Activated T-cell treated with anti-CD3 and anti-CD28 coated beads for 1 hour (primary cell): ENCODE results near the gene FBN3.
"Not testable (repeated sequence)": the region's sequence is repeated elsewhere in the genome, so short reads cannot be mapped to it uniquely, and the experiment has no call there.

Experiments used
- DNase-seq: peaks from one replicate; pipeline ENCODE4 v3.0.0-alpha.2; 2020; ENCODE audit warnings: low read depth

FBN3 gene

DNA sequence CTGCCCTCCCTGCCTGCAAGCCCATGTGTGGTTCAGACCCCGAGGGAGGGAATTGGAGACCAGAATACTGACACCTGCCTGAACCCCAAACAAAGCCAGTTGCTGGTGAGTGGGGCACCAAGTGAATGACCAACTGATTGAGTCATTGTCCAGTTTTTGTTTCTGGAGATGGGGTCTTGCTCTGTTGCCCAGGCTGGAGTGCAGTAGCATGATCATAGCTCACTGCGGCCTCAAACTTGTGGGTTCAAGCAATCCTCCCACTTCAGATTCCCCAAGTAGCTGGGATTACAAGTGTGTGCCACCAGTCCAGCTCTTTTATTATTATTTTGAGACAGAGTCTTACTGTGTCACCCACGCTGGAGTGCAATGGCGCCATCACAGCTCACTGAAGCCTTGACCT is 92.9 kb downstream of the FBN3 start:
- no peak for DNase-seq

DNA sequence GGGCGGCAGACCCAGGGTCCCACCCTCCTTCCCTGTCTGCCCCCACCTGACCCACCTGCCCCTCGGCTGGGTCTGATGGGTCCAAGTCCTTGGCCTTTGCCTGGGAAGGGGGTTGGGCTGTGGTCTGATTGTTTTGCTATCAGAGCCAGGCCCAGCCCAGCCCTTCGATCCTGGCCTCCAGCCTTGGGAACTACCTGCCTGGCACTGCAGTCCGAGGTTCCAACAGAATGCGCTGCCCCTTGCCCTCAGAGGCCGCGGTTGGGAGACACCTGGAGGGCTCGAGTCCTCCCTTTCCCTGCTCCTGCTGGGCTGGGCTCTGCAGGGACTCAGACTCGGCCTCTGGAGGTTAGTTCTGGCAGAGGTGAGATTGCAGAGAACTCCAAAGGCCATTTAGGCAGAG is 95.2 kb downstream of the FBN3 start:
- no peak for DNase-seq

DNA sequence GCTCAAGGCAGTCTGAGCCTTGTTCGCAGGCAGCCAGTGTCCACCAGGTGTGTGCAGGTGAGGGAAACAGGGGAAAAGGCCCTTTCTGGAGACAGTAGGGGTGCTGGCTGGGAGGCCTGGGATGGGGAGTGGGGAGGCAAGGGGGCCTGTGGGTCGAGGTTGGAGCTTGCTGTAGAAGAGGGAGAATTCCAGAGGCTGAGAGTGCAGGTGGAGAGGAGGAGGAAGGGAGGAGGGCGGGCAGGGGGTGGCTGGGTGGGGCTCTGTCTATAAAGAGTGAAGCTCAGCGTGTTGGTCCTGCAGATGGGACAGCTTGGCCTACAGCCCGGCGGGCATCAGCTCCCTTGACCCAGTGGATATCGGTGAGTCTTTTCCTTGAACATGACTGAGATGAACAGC is 96.9 kb downstream of the FBN3 start, which contains the start of gene CCL25:
CCL25 (plus strand) TSS at position 297 of the 396 bp plus-strand sequence. CDS start 290 bp downstream, outside the sequence.
- no peak for DNase-seq

DNA sequence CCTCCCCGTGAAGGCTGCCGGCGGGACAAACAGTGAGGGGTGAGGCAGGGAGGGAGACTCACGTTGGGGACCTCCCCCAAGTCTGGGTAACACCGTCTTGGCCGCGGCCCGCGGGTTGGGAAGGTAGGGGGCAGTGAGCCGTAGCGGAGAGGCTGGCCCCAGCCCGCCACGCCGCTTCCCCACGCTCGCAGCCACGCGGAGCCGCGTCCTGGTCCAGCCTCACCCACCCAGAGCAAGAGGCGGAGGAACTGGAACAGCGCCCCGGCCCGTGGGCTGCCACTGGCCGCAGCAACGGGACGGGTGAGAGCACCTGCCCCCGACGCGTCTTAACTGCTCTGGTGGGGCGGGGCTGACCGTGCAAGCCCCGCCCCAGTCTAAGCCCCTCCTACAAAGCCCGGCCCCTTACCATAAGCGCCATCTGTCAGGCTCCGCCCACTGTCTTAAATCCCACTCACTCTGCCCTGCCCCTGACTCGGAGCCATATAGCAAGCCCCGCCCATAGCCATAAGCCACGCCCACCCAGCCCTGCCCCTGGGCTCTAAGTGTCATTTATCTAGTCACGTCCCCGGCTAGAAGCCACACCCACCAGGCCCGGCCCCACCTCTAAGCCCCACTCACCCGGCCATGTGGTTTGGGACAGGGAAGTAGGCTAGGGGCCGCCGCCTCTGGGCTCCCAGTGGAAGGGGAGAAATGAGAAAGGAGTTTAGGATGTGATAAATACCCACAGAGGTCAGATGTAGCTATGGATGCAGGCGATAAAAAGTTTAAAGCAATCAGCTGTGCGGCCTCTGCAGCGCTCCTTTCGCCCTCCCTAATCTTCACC is 98.9 kb downstream of the FBN3 start:
- DNase-seq: peak; percentile 64

DNA sequence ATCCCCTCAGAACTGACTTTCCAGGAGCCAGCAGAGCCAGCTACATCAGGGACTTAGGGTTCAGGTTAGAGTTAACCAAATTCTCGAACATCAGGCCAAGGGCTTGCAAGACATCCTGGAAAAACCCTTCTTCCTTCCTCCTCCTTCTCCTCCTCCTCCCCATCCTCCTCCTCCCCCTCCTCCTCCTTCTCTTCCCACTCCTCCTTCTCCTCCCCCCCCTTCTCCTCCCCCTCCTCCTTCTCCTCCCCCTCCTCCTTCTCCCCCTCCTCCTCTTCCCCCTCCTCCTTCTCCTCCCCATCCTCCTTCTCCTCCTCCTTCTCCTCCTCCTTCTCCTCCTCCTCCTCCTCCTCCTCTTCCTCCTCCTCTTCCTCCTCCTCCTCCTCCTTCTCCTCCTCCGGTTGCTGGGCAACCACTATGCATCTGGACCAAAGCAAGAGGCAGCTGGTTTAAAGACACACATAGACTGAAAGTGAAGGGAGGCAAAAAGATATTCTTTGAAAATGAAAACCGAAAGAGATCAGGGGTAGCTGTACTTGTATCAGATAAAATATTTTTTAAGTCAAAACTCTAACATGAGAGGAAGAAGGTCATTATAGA is 102.7 kb downstream of the FBN3 start:
- DNase-seq: no peak

DNA sequence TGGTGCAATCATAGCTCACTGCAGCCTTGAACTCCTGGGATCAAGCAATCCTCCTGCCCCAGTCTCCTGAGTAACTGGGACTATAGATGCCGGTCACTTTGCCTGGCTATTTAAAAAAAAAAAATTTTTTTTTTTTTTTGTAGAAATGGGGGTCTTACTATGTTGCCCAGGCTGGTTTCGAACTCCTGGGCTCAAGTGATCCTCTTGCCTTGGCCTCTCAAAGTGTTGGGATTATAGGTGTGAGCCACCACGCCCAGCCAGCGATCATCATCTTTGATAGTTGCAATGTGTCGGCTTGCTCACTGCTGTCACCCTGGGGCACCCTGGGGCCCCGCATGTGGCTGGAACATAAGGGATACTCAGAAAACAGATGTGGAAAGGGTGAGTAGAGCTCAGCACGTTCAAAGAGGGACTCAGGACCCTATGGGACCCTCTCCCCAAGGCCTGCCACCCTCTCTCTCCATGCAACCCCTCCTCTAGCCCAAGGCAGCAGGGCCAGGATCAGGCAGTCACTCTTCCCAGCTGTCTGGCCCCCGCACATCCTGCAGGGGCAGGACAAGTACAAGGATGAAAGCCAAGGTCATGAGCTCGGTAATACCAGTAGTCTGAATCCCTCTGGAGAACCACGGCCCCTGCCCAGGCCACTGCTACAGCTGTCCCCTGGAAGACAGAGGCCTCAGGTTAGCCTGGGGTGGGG is 103.4 kb downstream of the FBN3 start:
- DNase-seq: no peak

DNA sequence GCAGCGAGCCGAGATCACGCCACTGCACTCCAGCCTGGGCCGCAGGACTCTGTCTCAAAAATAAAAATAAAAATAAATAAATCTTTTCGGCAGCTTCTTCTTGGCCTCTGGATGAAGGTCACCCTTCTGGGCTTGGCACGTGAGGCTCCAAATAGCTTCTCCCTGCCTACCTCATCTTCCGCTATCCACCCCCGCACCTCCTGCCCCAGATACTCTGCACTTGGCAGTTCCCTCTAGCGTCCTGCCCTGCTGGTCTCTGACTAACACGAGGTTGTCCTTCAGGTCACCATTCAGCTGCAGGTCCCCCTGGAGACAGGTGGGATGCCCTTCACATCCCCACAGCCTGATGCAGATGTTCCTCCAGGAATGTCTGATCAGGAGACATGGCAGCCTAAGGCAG is 105.4 kb downstream of the FBN3 start:
- DNase-seq: no peak

DNA sequence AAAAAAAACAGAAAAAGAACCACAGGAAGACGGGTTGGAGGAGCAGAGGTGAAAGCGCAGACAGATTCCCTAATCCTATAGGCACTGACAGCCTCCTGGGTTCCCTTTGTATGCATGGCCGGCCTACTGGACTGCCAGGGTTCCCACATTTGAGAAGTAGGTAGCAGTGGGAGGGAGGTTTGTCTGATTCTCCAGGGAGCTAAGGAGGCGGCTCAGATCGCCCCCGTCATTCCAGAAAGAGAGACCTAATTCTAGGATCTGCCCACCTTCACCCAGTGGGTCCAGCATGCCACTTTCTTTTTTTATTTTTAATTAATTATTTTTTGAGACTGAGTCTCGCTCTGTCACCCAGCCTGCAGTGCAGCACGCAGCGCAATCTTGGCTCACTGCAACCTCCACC is 106.5 kb downstream of the FBN3 start:
- no peak for DNase-seq

DNA sequence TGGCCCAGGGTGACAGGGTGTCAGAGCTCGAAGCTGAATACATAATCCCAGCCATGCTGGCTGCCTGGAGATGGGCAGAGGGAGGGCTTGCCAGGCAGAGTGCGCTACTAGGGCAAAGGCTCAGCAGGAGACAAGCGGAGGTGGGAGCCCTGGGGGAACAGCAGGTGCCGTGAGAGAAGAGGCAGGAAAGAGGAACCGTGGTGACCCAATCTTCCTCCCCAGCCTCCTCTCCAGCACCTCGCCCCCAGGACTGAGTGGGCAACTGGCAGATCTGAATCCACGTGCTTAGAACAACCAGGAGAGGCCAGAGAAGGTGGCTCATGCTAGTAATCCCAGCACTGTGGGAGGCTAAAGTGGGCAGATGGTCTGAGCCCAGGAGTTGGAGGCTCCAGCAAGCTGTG is 107.9 kb downstream of the FBN3 start:
- DNase-seq: no peak

DNA sequence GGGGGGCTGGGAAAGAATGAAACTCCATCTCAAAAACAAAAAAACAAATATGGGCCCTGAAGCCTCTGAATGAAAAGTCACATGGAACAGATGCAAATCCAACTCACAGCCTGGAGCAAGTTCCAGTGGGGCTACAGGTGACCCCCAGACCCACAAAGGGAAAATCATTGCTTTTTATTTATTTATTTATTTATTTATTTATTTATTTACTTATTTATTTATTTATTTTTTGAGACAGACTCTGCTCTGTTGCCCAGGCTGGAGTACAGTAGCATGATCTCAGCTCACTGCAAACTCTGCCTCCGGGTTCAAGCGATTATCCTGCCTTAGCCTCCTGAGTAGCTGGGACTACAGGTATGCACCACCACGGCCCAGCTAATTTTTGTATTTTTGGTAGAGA is 110.2 kb downstream of the FBN3 start:
- DNase-seq: no peak

DNA sequence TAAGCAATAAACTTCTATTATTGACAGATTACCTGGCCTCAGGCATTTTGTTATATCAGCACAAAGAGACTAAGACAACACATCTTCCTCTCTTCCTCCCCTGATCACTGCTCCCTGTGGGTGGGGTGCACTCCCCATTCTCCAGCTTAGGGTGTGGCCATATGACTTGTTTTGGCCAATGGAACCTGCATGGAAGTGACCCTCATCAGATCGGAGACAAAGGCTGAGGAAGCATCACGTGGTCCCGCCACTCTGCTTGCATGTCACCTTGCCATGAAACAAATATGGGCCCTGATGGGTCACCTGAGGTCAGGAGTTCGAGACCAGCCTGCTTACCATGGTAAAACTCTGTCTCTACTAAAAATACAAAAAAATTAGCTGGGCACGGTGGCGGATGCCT is 110.6 kb downstream of the FBN3 start:
- DNase-seq: no peak

DNA sequence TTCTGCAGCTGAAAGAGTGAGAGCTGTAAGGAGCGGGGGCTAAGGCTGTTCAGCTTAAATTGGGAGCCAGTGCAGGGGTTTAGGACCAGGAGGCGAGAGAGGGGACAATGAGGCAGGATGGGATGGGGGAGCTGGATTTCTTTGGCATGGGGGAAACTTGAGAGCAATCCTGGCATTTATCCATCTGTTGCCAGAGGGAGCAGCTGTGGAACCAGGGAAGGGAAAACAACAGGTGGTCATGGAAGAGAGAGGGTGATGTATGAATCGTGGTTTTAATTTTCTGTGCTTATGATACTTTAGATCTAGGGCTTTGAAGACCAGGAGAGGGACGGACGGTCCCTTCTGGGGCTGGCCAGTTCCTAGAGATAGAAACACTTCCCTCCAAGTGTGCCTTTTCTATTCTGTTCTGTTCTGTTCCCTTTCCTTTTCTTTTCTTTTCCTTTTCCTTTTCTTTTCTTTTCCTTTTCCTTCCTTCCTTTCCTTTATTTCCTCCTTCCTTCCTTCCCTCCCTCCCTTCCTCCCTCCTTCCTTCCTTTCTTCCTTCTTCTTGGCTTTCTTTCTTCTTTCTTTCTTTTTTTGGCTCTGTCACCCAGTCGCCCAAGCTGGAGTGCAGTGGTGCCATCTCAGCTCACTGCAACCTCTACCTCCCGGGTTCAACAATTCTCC is 112.8 kb downstream of the FBN3 start:
- no peak for DNase-seq

DNA sequence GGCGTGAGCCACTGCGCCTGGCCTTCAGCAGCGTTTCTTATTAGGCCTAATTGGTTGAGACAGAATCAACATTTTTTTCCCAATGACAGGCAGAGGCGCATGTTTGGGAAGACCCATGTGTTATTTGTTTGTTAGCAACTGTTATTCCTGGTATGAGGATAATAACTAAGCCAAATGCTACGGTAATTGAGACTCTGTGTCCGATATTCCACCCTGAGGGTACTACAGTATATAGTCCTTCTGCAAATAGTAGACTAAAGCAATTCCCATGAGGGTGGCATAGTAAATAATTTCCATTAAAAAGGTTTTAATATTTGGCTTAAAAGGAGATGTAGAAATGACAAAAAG is 115.2 kb downstream of the FBN3 start:
- no peak for DNase-seq

DNA sequence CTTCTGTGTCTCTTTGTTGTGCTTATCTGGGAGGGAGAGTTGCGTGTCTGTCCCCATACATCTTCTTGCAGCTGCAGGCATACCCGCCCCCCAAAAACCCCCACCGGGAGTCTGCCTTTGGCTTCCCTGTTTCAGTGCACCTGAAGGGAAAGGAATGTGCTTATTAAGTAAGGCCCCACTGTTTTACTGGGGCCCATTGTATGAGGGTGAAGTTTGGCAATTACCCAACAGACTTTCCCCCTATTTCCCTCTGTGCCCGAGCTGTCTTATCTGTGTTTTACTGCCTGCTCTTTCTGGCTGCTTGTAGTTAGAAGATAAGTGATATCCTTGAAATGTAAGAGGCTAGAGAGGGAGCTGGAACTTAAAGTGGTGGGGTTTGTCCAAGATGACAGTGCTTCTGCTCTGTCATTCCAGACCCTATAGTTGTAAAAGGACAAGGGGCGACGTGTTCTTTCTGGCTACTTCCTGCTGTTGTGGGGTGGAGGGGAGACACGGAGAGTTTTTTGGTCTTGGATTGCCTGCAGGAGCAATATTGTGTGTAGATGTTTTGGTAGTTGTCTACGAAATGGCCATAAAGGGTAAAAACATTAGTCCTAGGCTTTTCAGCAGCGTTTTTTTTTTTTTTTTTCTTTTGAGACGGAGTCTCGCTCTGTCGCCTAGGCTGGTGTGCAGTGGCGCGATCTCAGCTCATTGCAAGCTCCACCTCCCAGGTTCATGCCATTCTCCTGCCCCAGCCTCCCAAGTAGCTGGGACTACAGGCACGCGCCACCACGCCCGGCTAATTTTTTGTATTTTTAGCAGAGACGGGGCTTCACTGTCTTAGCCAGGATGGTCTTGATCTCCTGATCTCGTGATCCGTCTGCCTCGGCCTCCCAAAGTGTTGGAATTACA is 115.9 kb downstream of the FBN3 start:
- not testable (repeated sequence) for DNase-seq

DNA sequence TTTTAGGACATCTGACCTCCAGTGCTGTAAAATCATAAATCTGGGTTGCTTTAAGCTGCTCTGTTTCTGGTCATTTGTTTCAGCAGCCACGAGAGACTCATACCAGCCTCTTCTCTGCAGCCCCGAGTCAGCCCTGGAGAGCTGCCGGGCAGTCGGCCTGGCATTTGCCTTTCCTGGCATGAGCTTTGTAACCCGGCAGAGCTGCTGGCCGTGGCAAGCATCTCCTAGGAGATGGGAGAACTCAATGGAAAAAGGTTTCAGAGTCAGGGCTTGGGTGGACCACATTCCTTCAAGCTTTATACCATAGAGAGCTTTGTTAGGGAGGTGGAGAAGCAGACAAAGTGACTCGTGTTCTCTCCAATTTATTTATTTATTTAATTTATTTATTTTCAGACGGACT is 118.4 kb downstream of the FBN3 start:
- no peak for DNase-seq

DNA sequence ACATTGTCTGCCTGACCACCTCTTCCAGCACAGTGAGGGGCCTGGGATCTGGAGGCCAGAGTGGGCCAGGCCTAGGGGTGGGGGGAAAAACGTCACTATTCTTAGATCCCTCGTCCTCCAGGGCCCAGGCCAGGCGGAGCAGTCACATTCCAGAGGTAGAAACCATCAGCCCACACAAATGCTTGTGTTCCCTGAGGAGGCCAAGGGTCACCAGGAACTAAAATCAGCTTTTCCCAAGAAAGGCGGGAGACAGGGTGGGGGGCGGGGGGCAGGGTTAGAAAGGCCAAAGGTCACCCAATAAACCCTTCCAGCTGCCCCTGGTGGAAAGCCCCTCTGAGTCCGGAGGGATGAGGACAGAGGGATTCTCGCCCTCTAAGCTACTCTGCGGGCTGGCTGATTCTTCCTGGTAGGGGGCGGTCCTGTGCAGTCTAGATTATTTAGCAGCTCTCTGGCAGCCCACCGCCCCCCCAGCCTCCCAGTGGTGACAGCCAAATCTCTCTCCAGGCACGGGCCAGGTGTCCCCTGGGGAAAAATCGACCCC is 120.4 kb downstream of the FBN3 start:
- no peak for DNase-seq

DNA sequence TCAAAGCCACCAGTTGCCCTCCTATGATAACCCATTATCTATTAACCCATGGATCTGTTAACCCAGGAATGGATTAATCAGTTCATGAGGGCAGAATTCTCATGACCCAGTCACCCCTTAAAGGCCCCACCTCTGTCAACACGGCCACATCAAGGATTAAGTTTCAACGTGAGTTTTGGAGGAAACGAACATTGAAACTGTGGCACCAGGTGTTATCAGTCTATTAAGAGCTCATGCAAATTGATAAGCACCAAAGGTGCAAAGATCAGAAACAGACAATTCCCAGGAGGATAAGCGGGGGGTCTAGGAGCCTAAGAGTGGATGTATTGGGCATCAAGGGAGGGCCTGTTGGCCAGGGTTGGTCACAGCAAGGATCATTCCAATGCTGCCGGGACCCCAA is 124.1 kb downstream of the FBN3 start:
- no peak for DNase-seq

DNA sequence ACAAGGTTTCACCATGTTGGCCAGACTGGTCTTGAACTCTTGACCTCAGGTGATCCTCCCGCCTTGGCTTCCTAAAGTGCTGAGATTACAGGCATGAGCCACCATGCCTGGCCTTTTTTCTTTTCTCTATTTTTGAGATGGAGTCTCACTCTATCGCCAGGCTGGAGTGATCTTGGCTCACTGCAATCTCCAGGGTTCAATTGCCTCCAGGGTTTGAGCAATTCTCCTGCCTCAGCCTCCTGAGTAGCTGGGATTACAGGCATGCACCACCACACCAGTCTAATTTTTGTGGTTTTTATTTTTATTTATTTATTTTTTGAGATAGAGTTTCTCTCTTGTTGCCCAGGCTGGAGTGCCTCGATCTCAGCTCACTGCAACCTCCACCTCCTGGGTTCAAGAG is 125.1 kb downstream of the FBN3 start:
- DNase-seq: not testable (repeated sequence)

DNA sequence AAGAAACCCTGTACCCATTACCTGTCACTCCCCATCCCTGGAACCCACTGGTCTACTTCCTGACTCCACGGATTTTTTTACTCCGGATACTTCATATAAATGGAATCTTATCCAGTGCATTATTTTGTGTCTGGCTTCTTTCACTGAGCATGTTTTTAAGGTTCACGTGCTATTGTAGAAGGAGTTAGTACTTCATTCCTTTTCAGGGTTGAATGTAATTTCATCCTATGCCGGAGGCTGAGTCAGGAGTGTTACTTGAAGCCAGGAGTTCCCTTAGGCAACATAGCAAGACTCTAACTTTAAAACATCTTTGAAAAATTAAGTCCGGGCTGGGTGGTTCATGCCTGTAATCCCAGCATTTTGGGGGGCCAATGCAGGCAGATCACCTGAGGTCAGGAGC is 126.0 kb downstream of the FBN3 start:
- no peak for DNase-seq

DNA sequence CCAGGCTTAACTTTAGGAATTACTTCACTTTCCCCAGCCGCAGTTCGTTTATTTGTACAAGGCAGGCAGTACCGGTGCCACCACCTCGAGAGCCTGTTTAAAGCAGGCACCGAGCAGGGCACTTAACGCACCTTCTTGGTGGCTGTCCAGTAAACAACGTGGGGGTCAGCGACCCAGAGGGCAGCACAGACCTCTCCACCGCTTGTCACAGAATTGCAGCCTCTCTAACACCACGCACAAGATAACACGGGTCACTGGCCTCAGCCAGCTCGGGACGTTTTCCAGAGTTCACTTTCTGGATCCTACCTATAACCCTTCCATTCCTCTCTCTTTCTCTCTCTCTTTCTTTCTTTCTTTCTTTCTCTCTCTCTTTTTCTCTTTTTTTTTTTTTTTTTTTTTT is 127.1 kb downstream of the FBN3 start:
- no peak for DNase-seq

DNA sequence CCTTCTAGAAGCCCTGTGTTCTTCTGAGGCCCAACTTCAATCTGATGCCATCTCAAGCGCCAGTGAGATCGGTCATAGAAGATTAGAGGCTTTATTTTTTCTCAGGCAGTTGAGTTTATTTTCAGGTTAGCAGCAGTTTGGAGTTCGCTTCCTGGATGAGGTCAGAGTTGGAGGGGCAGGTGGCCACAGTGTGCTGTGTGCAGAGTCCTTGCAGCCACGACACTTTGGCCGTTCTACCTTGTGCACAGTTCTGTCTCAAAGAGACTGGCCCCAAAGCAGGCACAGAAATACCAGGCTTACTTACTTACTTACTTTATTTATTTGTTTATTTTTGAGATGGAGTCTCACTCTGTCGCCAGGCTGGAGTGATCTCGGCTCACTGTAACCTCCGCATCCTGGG is 128.0 kb downstream of the FBN3 start:
- DNase-seq: no peak
